Erythroblast (primary cell): ENCODE measurements around the gene CCDC86.

Source experiments
- GATA1 ChIP-seq: IDR thresholded peaks from 2 replicates; pipeline ENCODE4 v1.6.1; 2011; ENCODE audit warnings: low read depth, mild to moderate bottlenecking, control low read depth, low read length, moderate library complexity
- POLR2A ChIP-seq: IDR thresholded peaks from 2 replicates; pipeline ENCODE4 v1.6.1; 2011; ENCODE audit warnings: mild to moderate bottlenecking, low read length

DNA sequence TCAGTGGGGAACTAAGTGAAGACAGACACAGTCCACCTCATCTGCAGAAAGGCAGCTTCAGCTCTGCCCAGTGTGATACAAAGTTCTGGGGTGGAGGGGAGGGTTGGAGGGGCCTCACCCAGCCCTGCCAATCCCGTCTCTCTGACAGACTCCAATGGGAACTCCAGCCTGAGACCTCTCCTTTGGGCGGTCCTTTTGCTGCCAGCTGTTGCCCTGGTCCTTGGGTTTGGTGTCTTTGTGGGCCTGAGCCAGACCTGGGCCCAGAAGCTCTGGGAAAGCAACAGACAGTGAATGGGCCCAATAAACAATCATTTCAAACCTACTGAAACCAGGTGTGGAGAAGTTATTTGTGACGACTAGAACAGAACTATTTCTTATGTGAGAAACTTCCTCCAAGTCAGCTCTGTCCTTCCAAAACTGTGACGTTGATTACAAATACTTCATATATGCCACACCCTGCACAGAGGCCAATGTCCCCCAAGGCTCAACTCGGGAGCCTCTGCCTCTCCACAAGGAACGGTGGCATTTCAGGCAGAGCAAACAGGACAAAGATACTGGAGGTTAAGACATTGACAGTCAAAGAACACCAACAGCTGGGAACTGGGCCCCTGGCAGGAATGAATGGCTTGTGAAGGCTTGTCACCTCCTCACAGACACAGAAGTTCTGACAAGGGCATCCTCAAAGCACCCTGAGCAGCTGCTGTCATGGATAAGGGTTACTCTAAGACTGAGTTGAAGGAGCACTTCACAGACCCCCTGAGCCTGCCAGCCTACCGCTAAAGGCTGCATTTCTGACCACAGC lies 33.7 kb downstream of the CCDC86 start:
- TF ChIP-seq POLR2A: no peak
- TF ChIP-seq GATA1: no peak
